HepG2 (cell line): ENCODE measurements around the gene CTXN1. TPM values are rescaled to one million over a fixed set of nuclear protein-coding genes. Genes with fewer than 3 reads are reported as not detected.

Experiments
- ATAC-seq: fragments of 200-7000 bp; cut with Tn5 transposase; 3 replicates; pipeline ENCODE4 v1.9.1; 2020; ENCODE audit warnings: mild to moderate bottlenecking, moderate library complexity
- BruUV-seq: library from RNA; stranded (reverse); fragments of 400-500 nt; replicated peaks from 2 replicates; lab custom pipeline; 2021; lab: Mats Ljungman, UMichigan
- CTCF ChIA-PET: fragments of 300-600 bp; formaldehyde crosslinking; extraction: SDS; loops from one replicate; lab custom pipeline; 2021; ENCODE audit warnings: low total read pairs, inconsistent platforms, low intra/inter-chr PET ratio; lab: Yijun Ruan, JAX
- POLR2A ChIA-PET: fragments of 350-600 bp; sonication (Branson Sonifier 250); formaldehyde crosslinking; loops from one replicate; lab custom pipeline; 2020; ENCODE audit warnings: antibody characterized with exemption, inconsistent platforms; lab: Yijun Ruan, JAX
- DNase-seq: peaks from one replicate; pipeline ENCODE4 v3.0.0-alpha.2; 2015; ENCODE audit warnings: low spot score
- FAIRE-seq: peaks from 3 replicates; lab custom pipeline; 2011; peaks lifted over from hg19 to GRCh38; lab: Jason Lieb, UNC
- H2AFZ ChIP-seq: one replicate; pipeline ENCODE4 v1.6.1; 2011; ENCODE audit warnings: low read length, inconsistent platforms
- H3K27ac ChIP-seq: fragments of 300-600 bp; 3 replicates; pipeline ENCODE4 v1.8.0; 2011; ENCODE audit warnings: mixed run types, mild to moderate bottlenecking, mixed read lengths, low read length, inconsistent platforms; ENCODE audit not compliant: insufficient read depth; ENCODE audit errors: extremely low read length
- H3K27me3 ChIP-seq, 2 experiments: fragments of 200-600 bp in 1 of 2; 2 replicates in 1 of 2; 3 replicates in 1 of 2; pipeline versions ENCODE4 v1.6.0 to v1.8.0; 2011; ENCODE audit warnings: low read length in 2 of 2, mild to moderate bottlenecking in 2 of 2, moderate library complexity in 2 of 2, inconsistent platforms in 1 of 2; ENCODE audit not compliant: insufficient read depth in 2 of 2, control insufficient read depth in 1 of 2
- H3K36me3 ChIP-seq, 2 experiments: fragments of 200-600 bp in 1 of 2; replicated peaks in 1 of 2; 2 replicates in 1 of 2; 3 replicates in 1 of 2; pipeline versions ENCODE4 v1.5.1 to v1.8.0; 2011; ENCODE audit warnings: low read length in 2 of 2, inconsistent platforms in 1 of 2; ENCODE audit not compliant: insufficient read depth in 2 of 2, control insufficient read depth in 1 of 2
- H3K4me1 ChIP-seq: 2 replicates; pipeline ENCODE4 v1.5.1; 2012; ENCODE audit warnings: low read length, inconsistent platforms; ENCODE audit not compliant: insufficient read depth
- H3K4me2 ChIP-seq: 2 replicates; pipeline ENCODE4 v1.6.0; 2011; ENCODE audit warnings: low read depth, low read length, inconsistent platforms
- H3K4me3 ChIP-seq, 3 experiments: fragments of 200-600 bp in 1 of 3; sonication (generic), shearing (Covaris generic) in 1 of 3; replicated peaks in 1 of 3; 2 replicates each; pipeline ENCODE4 v1.5.1; 2011 to 2016; ENCODE audit warnings: low read length in 3 of 3, inconsistent platforms in 2 of 3, low read depth in 2 of 3, mild to moderate bottlenecking in 2 of 3, control low read depth in 1 of 3, mixed read lengths in 1 of 3; ENCODE audit not compliant: insufficient read depth in 1 of 3
- H3K79me2 ChIP-seq: one replicate; pipeline ENCODE4 v1.6.1; 2011; ENCODE audit warnings: low read length, inconsistent platforms; ENCODE audit not compliant: insufficient read depth
- H3K9ac ChIP-seq: 2 replicates; pipeline ENCODE4 v1.6.0; 2011; ENCODE audit warnings: mild to moderate bottlenecking, low read depth, low read length, inconsistent platforms; ENCODE audit not compliant: insufficient read depth
- H3K9me3 ChIP-seq: 2 replicates; pipeline ENCODE4 v1.5.1; 2012; ENCODE audit warnings: mild to moderate bottlenecking, low read length
- H4K20me1 ChIP-seq: 2 replicates; pipeline ENCODE4 v1.6.0; 2011; ENCODE audit warnings: inconsistent platforms, mild to moderate bottlenecking, low read length, moderate library complexity; ENCODE audit not compliant: insufficient read depth
- AGO2 ChIP-seq: fragments of 200-400 bp; formaldehyde crosslinking; optimal IDR thresholded peaks from 2 replicates; pipeline ENCODE3; 2017; ENCODE audit warnings: mild to moderate bottlenecking, low read depth, low read length, moderate library complexity
- CENPT ChIP-seq: sonication (generic); formaldehyde crosslinking; IDR thresholded peaks from 2 replicates; pipeline ENCODE4 v1.8.0; 2022; ENCODE audit warnings: low read depth, mild to moderate bottlenecking, moderate library complexity, missing genetic modification reagents
- RBFOX2 ChIP-seq: fragments of 200-400 bp; formaldehyde crosslinking; IDR thresholded peaks from 2 replicates; pipeline ENCODE4 v1.6.1; 2017; ENCODE audit warnings: low read depth, mild to moderate bottlenecking, low read length
- WGBS: methylation state at CpG from one replicate; pipeline ENCODE4 v1.1.6; 2017; ENCODE audit warnings: low lambda C conversion rate; 5-methylcytosine and 5-hydroxymethylcytosine counted together
- in situ Hi-C: cut with HindIII; loops from 2 replicates; pipeline ENCODE4 v1.10.0; 2017; ENCODE audit warnings: low pct_unique_long_range_greater_than_20kb; ENCODE audit not compliant: extremely low pct_ligation_motif_present
- intact Hi-C: fragments of 100-400 bp; cut with micrococcal nuclease; formaldehyde crosslinking; loops from one replicate; pipeline ENCODE4 v1.10.0; 2022; ENCODE audit not compliant: unreplicated experiment
- polyA plus RNA-seq, 8 experiments: library from polyadenylated mRNA; depleted of rRNA in 3 of 8; stranded (reverse) in 7 of 8; unstranded in 1 of 8; fragments of >200 nt; fragmentation: Illumina TruSeq in 4 of 8; extraction: Trizol in 4 of 8; gene quantifications; 2 replicates each; pipeline versions ENCODE4 v1.2.1 to v1.2.3, GENCODE V29; 2011 to 2016; ENCODE audit warnings: low read depth in 4 of 8, missing spikeins in 1 of 8, mixed read lengths in 1 of 8; ENCODE audit not compliant: insufficient read depth in 1 of 8
- total RNA-seq, 5 experiments: library from RNA; depleted of rRNA; stranded (reverse); fragments of >200 nt; fragmentation: Illumina TruSeq; extraction: Trizol; gene quantifications; 2 replicates each; pipeline ENCODE4 v1.2.3, GENCODE V29; 2016; ENCODE audit warnings: low read depth in 1 of 5
- TF ChIP-seq, protein P1 (sequence below): sonication (generic); formaldehyde crosslinking; IDR thresholded peaks from one replicate; pipeline ENCODE4 v1.5.1; 2020; ENCODE audit warnings: mild to moderate bottlenecking, missing genetic modification reagents; ENCODE audit errors: not compliant biosample characterization

Gene CTXN1
- total and polyA plus RNA-seq, 2 of the 13 experiments (the other 11 are each of a cell fraction or from before 2014, with no cell fraction given), result 0.11 TPM; not detected in 1

GRCh38 chr19:7908078-7908699 is 17.7 kb downstream of the CTXN1 start (continued):
- TF ChIP-seq, protein P1, sequence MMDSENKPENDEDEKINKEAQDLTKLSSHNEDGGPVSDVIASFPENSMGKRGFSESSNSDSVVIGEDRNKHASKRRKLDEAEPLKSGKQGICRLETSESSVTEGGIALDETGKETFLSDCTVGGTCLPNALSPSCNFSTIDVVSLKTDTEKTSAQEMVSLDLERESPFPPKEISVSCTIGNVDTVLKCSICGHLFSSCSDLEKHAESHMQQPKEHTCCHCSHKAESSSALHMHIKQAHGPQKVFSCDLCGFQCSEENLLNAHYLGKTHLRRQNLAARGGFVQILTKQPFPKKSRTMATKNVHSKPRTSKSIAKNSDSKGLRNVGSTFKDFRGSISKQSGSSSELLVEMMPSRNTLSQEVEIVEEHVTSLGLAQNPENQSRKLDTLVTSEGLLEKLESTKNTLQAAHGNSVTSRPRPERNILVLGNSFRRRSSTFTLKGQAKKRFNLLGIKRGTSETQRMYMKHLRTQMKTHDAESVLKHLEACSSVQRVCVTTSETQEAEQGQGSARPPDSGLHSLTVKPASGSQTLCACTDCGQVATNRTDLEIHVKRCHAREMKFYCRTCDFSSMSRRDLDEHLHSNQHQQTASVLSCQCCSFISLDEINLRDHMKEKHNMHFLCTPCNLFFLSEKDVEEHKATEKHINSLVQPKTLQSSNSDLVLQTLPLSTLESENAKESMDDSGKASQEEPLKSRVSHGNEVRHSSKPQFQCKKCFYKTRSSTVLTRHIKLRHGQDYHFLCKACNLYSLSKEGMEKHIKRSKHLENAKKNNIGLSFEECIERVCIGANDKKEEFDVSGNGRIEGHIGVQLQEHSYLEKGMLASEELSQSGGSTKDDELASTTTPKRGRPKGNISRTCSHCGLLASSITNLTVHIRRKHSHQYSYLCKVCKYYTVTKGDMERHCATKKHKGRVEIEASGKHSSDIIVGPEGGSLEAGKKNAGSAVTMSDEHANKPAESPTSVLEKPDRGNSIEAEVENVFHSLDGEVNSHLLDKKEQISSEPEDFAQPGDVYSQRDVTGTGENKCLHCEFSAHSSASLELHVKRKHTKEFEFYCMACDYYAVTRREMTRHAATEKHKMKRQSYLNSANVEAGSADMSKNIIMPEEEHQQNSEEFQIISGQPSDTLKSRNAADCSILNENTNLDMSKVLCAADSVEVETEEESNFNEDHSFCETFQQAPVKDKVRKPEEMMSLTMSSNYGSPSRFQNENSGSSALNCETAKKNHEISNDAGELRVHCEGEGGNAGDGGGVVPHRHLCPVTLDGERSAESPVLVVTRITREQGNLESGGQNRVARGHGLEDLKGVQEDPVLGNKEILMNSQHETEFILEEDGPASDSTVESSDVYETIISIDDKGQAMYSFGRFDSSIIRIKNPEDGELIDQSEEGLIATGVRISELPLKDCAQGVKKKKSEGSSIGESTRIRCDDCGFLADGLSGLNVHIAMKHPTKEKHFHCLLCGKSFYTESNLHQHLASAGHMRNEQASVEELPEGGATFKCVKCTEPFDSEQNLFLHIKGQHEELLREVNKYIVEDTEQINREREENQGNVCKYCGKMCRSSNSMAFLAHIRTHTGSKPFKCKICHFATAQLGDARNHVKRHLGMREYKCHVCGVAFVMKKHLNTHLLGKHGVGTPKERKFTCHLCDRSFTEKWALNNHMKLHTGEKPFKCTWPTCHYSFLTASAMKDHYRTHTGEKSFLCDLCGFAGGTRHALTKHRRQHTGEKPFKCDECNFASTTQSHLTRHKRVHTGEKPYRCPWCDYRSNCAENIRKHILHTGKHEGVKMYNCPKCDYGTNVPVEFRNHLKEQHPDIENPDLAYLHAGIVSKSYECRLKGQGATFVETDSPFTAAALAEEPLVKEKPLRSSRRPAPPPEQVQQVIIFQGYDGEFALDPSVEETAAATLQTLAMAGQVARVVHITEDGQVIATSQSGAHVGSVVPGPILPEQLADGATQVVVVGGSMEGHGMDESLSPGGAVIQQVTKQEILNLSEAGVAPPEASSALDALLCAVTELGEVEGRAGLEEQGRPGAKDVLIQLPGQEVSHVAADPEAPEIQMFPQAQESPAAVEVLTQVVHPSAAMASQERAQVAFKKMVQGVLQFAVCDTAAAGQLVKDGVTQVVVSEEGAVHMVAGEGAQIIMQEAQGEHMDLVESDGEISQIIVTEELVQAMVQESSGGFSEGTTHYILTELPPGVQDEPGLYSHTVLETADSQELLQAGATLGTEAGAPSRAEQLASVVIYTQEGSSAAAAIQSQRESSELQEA, result no peak

DNA sequence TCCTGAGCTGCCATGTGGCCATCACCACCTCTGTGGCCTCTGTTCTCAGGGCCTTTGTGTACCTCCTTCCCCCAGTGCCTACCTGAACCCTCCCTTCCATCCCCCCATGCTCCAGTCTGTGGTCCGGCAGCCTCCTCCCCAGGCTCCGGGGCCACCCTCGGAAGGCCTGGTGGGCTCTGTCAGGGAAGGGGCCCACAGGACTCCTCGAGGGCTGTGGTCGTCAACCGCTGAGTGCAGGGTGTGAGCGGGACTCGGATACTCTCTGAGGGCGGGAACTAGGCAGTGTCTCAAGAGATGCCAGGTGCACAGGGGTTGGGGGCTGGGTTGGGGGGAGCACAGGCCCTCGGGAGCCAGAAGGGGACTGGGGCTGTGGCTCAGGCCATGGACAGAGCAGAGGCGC is 18.4 kb downstream of the CTXN1 start:
- H3K27ac ChIP-seq, result no peak overlapping the region
- H4K20me1 ChIP-seq, result peaks cover 13% of the 10 kb centered on the region; the same call in 1 of the 2 replicates
- DNase-seq (no peak), FAIRE-seq (no peak), ATAC-seq (no peak)
- TF ChIP-seq AGO2, result peak; percentile 1
- TF ChIP-seq RBFOX2, result peak; percentile 43; the same call in 1 of the 2 replicates
- TF ChIP-seq CENPT, result no peak
- ChIA-PET POLR2A (interaction anchor here (1.0 to 3.4 kb wide), 4 partner anchors 8 to 39 kb away, joined by 3 to 24 read pairs (median 3); partner anchors contain the start of gene SNAPC2), CTCF (no interaction called here)
- no peak overlapping the region for H3K4me3 ChIP-seq
- H2AFZ ChIP-seq, result no peak overlapping the region
- H3K9me3 ChIP-seq, result no peaks in the 10 kb centered on the region
- H3K9ac ChIP-seq, result no peak overlapping the region
- H3K4me2 ChIP-seq, result no peak overlapping the region
- BruUV-seq, result no TSS peak
- H3K79me2 ChIP-seq, result peaks cover 27% of the 10 kb centered on the region
- H3K27me3 ChIP-seq, result no peaks in the 10 kb centered on the region; a peak in 1 of 5 replicates
- WGBS, result 98% methylated on average over 11 of the region's 11 CpGs
- in situ Hi-C loops, result no loop called here
- intact Hi-C loops, result no loop called here
- H3K36me3 ChIP-seq, result peaks cover 4 to 28% of the 10 kb centered on the region in 2 experiments; a peak in 4 of 5 replicates
- H3K4me1 ChIP-seq, result peaks cover 29% of the 10 kb centered on the region
